HepG2 (cell line): ENCODE results near the gene CDK5RAP2. TPM values are rescaled to one million over a fixed set of nuclear protein-coding genes. Genes with fewer than 3 reads are reported as not detected.

Source experiments
- CBFB ChIP-seq: sonication (generic); formaldehyde crosslinking; IDR thresholded peaks from 2 replicates; pipeline ENCODE4 v1.4.0; 2020; ENCODE audit warnings: missing genetic modification reagents
- DNMT1 ChIP-seq: sonication (generic); formaldehyde crosslinking; IDR thresholded peaks from 2 replicates; pipeline ENCODE4 v1.5.1; 2020; ENCODE audit warnings: mild to moderate bottlenecking, missing genetic modification reagents
- ERF ChIP-seq: IDR thresholded peaks from 2 replicates; pipeline ENCODE4 v1.6.1; 2018; ENCODE audit warnings: missing biosample characterization, missing genetic modification reagents
- FIP1L1 ChIP-seq: fragments of 200-400 bp; formaldehyde crosslinking; IDR thresholded peaks from 2 replicates; pipeline ENCODE4 v1.6.1; 2018; ENCODE audit warnings: low read depth, mild to moderate bottlenecking, low read length, moderate library complexity, borderline replicate concordance; ENCODE audit not compliant: insufficient read depth
- GTF3A ChIP-seq: sonication (generic); formaldehyde crosslinking; conservative IDR thresholded peaks from 2 replicates; pipeline ENCODE4 v1.4.0; 2020; ENCODE audit warnings: mild to moderate bottlenecking, missing genetic modification reagents
- HNRNPK ChIP-seq: fragments of 200-400 bp; formaldehyde crosslinking; IDR thresholded peaks from 2 replicates; pipeline ENCODE4 v1.6.1; 2018; ENCODE audit warnings: low read length, low read depth, moderate library complexity, mild to moderate bottlenecking; ENCODE audit not compliant: poor library complexity, severe bottlenecking
- HOXA5 ChIP-seq: sonication (generic); formaldehyde crosslinking; IDR thresholded peaks from 2 replicates; pipeline ENCODE4 v1.4.0; 2020; ENCODE audit warnings: missing genetic modification reagents
- KMT2A ChIP-seq: sonication (generic); formaldehyde crosslinking; IDR thresholded peaks from 2 replicates; pipeline ENCODE4 v1.4.0; 2020; ENCODE audit warnings: missing genetic modification reagents
- NPAS2 ChIP-seq: sonication (generic); formaldehyde crosslinking; IDR thresholded peaks from 2 replicates; pipeline ENCODE4 v1.8.0; 2022; ENCODE audit warnings: mild to moderate bottlenecking, missing genetic modification reagents, borderline replicate concordance
- SNAI1 ChIP-seq: sonication (generic); formaldehyde crosslinking; IDR thresholded peaks from 2 replicates; pipeline ENCODE4 v1.5.0; 2020; ENCODE audit warnings: mild to moderate bottlenecking, missing genetic modification reagents, borderline replicate concordance
- SOX6 ChIP-seq, 2 experiments: fragments of 450-650 bp in 1 of 2; sonication (generic) in 1 of 2; formaldehyde crosslinking in 1 of 2; IDR thresholded peaks; 2 replicates each; pipeline versions ENCODE4 v1.4.0 to v1.6.1; 2017 to 2020; ENCODE audit warnings: antibody characterized with exemption in 1 of 2, mild to moderate bottlenecking in 1 of 2, missing genetic modification reagents in 1 of 2
- ZBTB3 ChIP-seq: sonication (generic); formaldehyde crosslinking; IDR thresholded peaks from 2 replicates; pipeline ENCODE4 v1.4.0; 2020; ENCODE audit warnings: low read depth, mild to moderate bottlenecking, moderate library complexity, missing genetic modification reagents, borderline replicate concordance
- ZFAT ChIP-seq: sonication (generic); formaldehyde crosslinking; conservative IDR thresholded peaks from 2 replicates; pipeline ENCODE4 v1.8.1; 2023; ENCODE audit warnings: missing genetic modification reagents, inconsistent platforms
- ZFP37 ChIP-seq: sonication (generic); formaldehyde crosslinking; IDR thresholded peaks from 2 replicates; pipeline ENCODE4 v1.4.0; 2020; ENCODE audit warnings: missing genetic modification reagents, borderline replicate concordance
- ZNF121 ChIP-seq: sonication (generic); formaldehyde crosslinking; IDR thresholded peaks from 2 replicates; pipeline ENCODE4 v1.5.0; 2020; ENCODE audit warnings: mild to moderate bottlenecking, missing genetic modification reagents
- ZNF326 ChIP-seq: sonication (generic); formaldehyde crosslinking; IDR thresholded peaks from 2 replicates; pipeline ENCODE4 v1.4.0; 2020; ENCODE audit warnings: missing genetic modification reagents, borderline replicate concordance
- ZNF550 ChIP-seq: sonication (generic); formaldehyde crosslinking; IDR thresholded peaks from 2 replicates; pipeline ENCODE4 v1.4.0; 2020; ENCODE audit warnings: mild to moderate bottlenecking, missing genetic modification reagents, borderline replicate concordance
- ZNF563 ChIP-seq: sonication (generic); formaldehyde crosslinking; IDR thresholded peaks from 2 replicates; pipeline ENCODE4 v1.8.0; 2022; ENCODE audit warnings: mild to moderate bottlenecking, moderate library complexity, missing genetic modification reagents
- ZNF567 ChIP-seq: sonication (generic); formaldehyde crosslinking; IDR thresholded peaks from 2 replicates; pipeline ENCODE4 v1.8.1; 2023; ENCODE audit warnings: mild to moderate bottlenecking, missing genetic modification reagents, borderline replicate concordance
- ZNF660 ChIP-seq: sonication (generic); formaldehyde crosslinking; IDR thresholded peaks from 2 replicates; pipeline ENCODE4 v1.5.1; 2020; ENCODE audit warnings: mild to moderate bottlenecking, low read depth, missing genetic modification reagents, borderline replicate concordance
- ZNF713 ChIP-seq: sonication (generic); formaldehyde crosslinking; IDR thresholded peaks from 2 replicates; pipeline ENCODE4 v1.4.0; 2020; ENCODE audit warnings: mild to moderate bottlenecking, missing genetic modification reagents
- ZNF777 ChIP-seq: sonication (generic); formaldehyde crosslinking; IDR thresholded peaks from 2 replicates; pipeline ENCODE4 v1.4.0; 2020; ENCODE audit warnings: missing genetic modification reagents
- ZSCAN29 ChIP-seq: sonication (generic); formaldehyde crosslinking; conservative IDR thresholded peaks from 2 replicates; pipeline ENCODE4 v1.4.0; 2020; ENCODE audit warnings: mild to moderate bottlenecking, missing genetic modification reagents
- ZSCAN30 ChIP-seq: sonication (generic); formaldehyde crosslinking; IDR thresholded peaks from 2 replicates; pipeline ENCODE4 v1.5.0; 2020; ENCODE audit warnings: mild to moderate bottlenecking, missing genetic modification reagents
- polyA plus RNA-seq, 8 experiments: library from polyadenylated mRNA; depleted of rRNA in 3 of 8; stranded (reverse) in 7 of 8; unstranded in 1 of 8; fragments of >200 nt; fragmentation: Illumina TruSeq in 4 of 8; extraction: Trizol in 4 of 8; gene quantifications; 2 replicates each; pipeline versions ENCODE4 v1.2.1 to v1.2.3, GENCODE V29; 2011 to 2016; ENCODE audit warnings: low read depth in 4 of 8, missing spikeins in 1 of 8, mixed read lengths in 1 of 8; ENCODE audit not compliant: insufficient read depth in 1 of 8
- total RNA-seq, 5 experiments: library from RNA; depleted of rRNA; stranded (reverse); fragments of >200 nt; fragmentation: Illumina TruSeq; extraction: Trizol; gene quantifications; 2 replicates each; pipeline ENCODE4 v1.2.3, GENCODE V29; 2016; ENCODE audit warnings: low read depth in 1 of 5
- TF ChIP-seq, protein P1 (sequence below): sonication (generic); formaldehyde crosslinking; IDR thresholded peaks from 2 replicates; pipeline ENCODE4 v1.5.0; 2020; ENCODE audit warnings: missing genetic modification reagents, mild to moderate bottlenecking, borderline replicate concordance
- TF ChIP-seq, protein P2 (sequence below): sonication (generic); formaldehyde crosslinking; IDR thresholded peaks from 2 replicates; pipeline ENCODE4 v1.4.0; 2020; ENCODE audit warnings: missing genetic modification reagents, borderline replicate concordance
- TF ChIP-seq, protein P3 (sequence below): sonication (generic); formaldehyde crosslinking; IDR thresholded peaks from 2 replicates; pipeline ENCODE4 v1.4.0; 2020; ENCODE audit warnings: mild to moderate bottlenecking, missing genetic modification reagents

CDK5RAP2 gene
- total and polyA plus RNA-seq, 2 of the 13 experiments (the other 11 are each of a cell fraction or from before 2014, with no cell fraction given): 31.8 to 42.2 TPM

DNA sequence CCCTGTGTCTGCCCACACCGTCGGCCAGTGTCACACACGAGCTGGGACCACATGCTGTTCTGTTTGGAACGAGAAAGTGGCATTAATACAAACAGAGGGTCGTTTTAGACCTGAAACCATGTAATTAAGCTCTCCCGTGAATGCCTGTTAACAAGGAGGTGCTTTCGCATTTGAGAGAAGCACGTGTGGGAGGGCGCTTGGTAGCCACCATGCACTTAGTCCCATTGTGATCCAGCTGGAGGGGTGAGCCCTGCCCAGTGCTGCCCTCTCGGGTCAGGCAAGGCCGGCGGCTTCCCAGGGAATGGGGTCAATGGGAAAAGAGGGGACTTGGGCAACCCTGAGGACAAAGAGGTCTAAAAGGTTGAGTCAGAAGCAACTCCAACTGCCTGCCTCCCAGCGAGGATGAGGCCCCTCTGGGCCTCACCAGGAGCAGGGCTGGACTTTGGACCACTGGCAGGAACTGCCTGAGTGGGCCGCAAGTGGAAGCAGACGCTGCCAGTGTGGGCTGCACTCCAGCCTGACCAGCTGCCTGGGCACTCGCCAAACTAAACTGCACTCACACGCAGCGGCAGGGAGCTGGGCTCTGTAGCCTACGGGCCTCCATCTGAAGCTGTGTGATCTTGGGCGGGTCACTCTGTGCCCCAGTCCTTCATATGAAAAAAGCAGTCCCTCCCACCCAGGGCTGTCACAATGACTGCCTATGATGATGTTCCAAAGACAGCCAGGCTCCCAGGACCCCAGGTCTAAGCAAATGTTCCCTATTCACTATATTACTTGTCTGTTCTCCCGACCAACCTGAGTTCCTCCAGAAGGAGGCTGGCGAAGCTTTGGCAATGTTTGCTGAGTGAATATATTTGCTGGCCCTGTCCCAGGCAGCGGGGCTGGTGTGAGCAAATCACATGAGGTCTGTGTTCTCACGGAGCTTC lies 195.7 kb downstream of the CDK5RAP2 start (continued):
- TF ChIP-seq ZNF121 (peak; percentile 67), ZNF713 (CRISPR knock-in tag) (no peak), HOXA5 (CRISPR knock-in tag) (peak; percentile 91), ZFP37 (CRISPR knock-in tag) (no peak), ERF (CRISPR knock-in tag) (0 out of 2 replicates have a peak, but pooled peaks have one; percentile 76), ZNF567 (CRISPR knock-in tag) (peak; percentile 43; the same call in 1 of the 2 replicates), ZSCAN30 (CRISPR knock-in tag) (peak; percentile 96; the same call in 1 of the 2 replicates), ZNF777 (peak; percentile 55; the same call in 1 of the 2 replicates), ZFAT (CRISPR knock-in tag) (no peak), FIP1L1 (0 out of 2 replicates have a peak, but pooled peaks have one; percentile 57), ZNF563 (CRISPR knock-in tag) (peak; percentile 38; the same call in 1 of the 2 replicates), NPAS2 (CRISPR knock-in tag) (no peak), SNAI1 (CRISPR knock-in tag) (no peak), ZBTB3 (CRISPR knock-in tag) (peak; percentile 99), CBFB (CRISPR knock-in tag) (peak; percentile 71; the same call in 1 of the 2 replicates), ZNF550 (CRISPR knock-in tag) (0 out of 2 replicates have a peak, but pooled peaks have one; percentile 82), HNRNPK (no peak), ZNF660 (CRISPR knock-in tag) (no peak), ZNF326 (no peak), DNMT1 (CRISPR knock-in tag) (no peak), ZSCAN29 (CRISPR knock-in tag) (peak; percentile 60; the same call in 1 of the 2 replicates), KMT2A (no peak), GTF3A (peak; percentile 72; the same call in 1 of the 2 replicates), SOX6 (IDR thresholded peaks at IDR 0.05) (no peak), SOX6 (CRISPR knock-in tag; IDR thresholded peaks at IDR 0.05) (peak; percentile 92)
- TF ChIP-seq, protein P1, sequence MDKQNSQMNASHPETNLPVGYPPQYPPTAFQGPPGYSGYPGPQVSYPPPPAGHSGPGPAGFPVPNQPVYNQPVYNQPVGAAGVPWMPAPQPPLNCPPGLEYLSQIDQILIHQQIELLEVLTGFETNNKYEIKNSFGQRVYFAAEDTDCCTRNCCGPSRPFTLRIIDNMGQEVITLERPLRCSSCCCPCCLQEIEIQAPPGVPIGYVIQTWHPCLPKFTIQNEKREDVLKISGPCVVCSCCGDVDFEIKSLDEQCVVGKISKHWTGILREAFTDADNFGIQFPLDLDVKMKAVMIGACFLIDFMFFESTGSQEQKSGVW (CRISPR knock-in tag): no peak
- TF ChIP-seq, protein P2, sequence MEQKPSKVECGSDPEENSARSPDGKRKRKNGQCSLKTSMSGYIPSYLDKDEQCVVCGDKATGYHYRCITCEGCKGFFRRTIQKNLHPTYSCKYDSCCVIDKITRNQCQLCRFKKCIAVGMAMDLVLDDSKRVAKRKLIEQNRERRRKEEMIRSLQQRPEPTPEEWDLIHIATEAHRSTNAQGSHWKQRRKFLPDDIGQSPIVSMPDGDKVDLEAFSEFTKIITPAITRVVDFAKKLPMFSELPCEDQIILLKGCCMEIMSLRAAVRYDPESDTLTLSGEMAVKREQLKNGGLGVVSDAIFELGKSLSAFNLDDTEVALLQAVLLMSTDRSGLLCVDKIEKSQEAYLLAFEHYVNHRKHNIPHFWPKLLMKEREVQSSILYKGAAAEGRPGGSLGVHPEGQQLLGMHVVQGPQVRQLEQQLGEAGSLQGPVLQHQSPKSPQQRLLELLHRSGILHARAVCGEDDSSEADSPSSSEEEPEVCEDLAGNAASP (CRISPR knock-in tag): peak; percentile 97
- TF ChIP-seq, protein P3, sequence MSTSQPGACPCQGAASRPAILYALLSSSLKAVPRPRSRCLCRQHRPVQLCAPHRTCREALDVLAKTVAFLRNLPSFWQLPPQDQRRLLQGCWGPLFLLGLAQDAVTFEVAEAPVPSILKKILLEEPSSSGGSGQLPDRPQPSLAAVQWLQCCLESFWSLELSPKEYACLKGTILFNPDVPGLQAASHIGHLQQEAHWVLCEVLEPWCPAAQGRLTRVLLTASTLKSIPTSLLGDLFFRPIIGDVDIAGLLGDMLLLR (CRISPR knock-in tag): peak; percentile 59; the same call in 1 of the 2 replicates
